GM20000 (cell line): ENCODE measurements around the gene PRR23A.

ENCODE experiments used
- DNase-seq: peaks from one replicate; pipeline ENCODE4 v3.0.0; 2012; ENCODE audit warnings: low spot score
- CTCF ChIP-seq: IDR thresholded peaks from 2 replicates; pipeline ENCODE4 v1.5.1; 2012; ENCODE audit warnings: mild to moderate bottlenecking, control low read depth; ENCODE audit errors: extremely low read depth, missing control alignments

Gene PRR23A

GRCh38 chr3:138964923-138965322 is 41.1 kb downstream of the PRR23A start:
- no peak for TF ChIP-seq CTCF
- DNase-seq = no peak

GRCh38 chr3:138964264-138964663 is 41.8 kb downstream of the PRR23A start:
- DNase-seq = no peak
- TF ChIP-seq CTCF = no peak

- no peak for DNase-seq
- no peak for TF ChIP-seq CTCF
Measured at GRCh38 chr3:138962854-138963560, 43.1 kb downstream of the PRR23A start.

GRCh38 chr3:138960417-138960852 is 45.6 kb downstream of the PRR23A start:
- DNase-seq = no peak
- TF ChIP-seq CTCF = no peak
